Liver (tissue), 3 donors: ENCODE results near the gene FAM222A.

ENCODE experiments used
- CTCF ChIP-seq: fragments of 150-350 bp; IDR thresholded peaks from 2 replicates; pipeline ENCODE4 v1.5.1; 2017; ENCODE audit warnings: improper control_type of control experiment, low read depth, low read length; ENCODE audit not compliant: missing input control
- EGR1 ChIP-seq, 2 donors: IDR thresholded peaks; 2 replicates each; pipeline ENCODE4 v1.6.1; 2016 to 2018; ENCODE audit warnings: antibody characterized with exemption in 2 of 2, low read depth in 2 of 2
- FOXA1 ChIP-seq: IDR thresholded peaks from 2 replicates; pipeline ENCODE4 v1.6.1; 2016; ENCODE audit warnings: antibody characterized with exemption
- JUND ChIP-seq, 2 donors: IDR thresholded peaks; 2 replicates each; pipeline ENCODE4 v1.6.1; 2016; ENCODE audit warnings: antibody characterized with exemption in 2 of 2
- MAX ChIP-seq: IDR thresholded peaks from 2 replicates; pipeline ENCODE4 v1.6.1; 2016; ENCODE audit warnings: antibody characterized with exemption
- NR2F2 ChIP-seq: IDR thresholded peaks from 2 replicates; pipeline ENCODE4 v1.6.1; 2016; ENCODE audit warnings: antibody characterized with exemption
- RAD21 ChIP-seq, 2 donors: IDR thresholded peaks; 2 replicates each; pipeline ENCODE4 v1.6.1; 2016; ENCODE audit warnings: antibody characterized with exemption in 2 of 2, mild to moderate bottlenecking in 2 of 2
- REST ChIP-seq: IDR thresholded peaks from 2 replicates; pipeline ENCODE4 v1.6.1; 2016; ENCODE audit warnings: antibody characterized with exemption, mild to moderate bottlenecking
- RXRA ChIP-seq, 2 donors: IDR thresholded peaks; 2 replicates each; pipeline ENCODE4 v1.6.1; 2017 to 2018; ENCODE audit warnings: antibody characterized with exemption in 2 of 2, mild to moderate bottlenecking in 1 of 2
- SP1 ChIP-seq: IDR thresholded peaks from 2 replicates; pipeline ENCODE4 v1.6.1; 2018; ENCODE audit warnings: antibody characterized with exemption, mild to moderate bottlenecking
- TAF1 ChIP-seq: conservative IDR thresholded peaks from 2 replicates; pipeline ENCODE4 v1.6.1; 2016; ENCODE audit warnings: antibody characterized with exemption, mild to moderate bottlenecking
- YY1 ChIP-seq: IDR thresholded peaks from 2 replicates; pipeline ENCODE4 v1.6.1; 2016; ENCODE audit warnings: antibody characterized with exemption, mild to moderate bottlenecking
- ZBTB33 ChIP-seq: IDR thresholded peaks from 2 replicates; pipeline ENCODE4 v1.6.1; 2016; ENCODE audit warnings: antibody characterized with exemption
- donor health status: healthy.
- donor health status: healthy.

GRCh38 chr12:109744026-109744425 lies 30.4 kb downstream of the FAM222A start:
- TF ChIP-seq REST (no peak), JUND (IDR thresholded peaks at IDR 0.05) (no peak), CTCF (no peak), RAD21 (IDR thresholded peaks at IDR 0.05) (no peak), EGR1 (IDR thresholded peaks at IDR 0.05; ENCODE audit: low read depth in 2 of 2) (no peak), MAX (no peak), NR2F2 (no peak), TAF1 (no peak), YY1 (no peak), FOXA1 (no peak), SP1 (no peak), RXRA (IDR thresholded peaks at IDR 0.05) (no peak), ZBTB33 (no peak)
